ENCODE data around the gene PHC3.
"Not testable (repeated sequence)": the region's sequence is repeated elsewhere in the genome, so short reads cannot be mapped to it uniquely, and the experiment has no call there.

The PHC3 gene

DNA sequence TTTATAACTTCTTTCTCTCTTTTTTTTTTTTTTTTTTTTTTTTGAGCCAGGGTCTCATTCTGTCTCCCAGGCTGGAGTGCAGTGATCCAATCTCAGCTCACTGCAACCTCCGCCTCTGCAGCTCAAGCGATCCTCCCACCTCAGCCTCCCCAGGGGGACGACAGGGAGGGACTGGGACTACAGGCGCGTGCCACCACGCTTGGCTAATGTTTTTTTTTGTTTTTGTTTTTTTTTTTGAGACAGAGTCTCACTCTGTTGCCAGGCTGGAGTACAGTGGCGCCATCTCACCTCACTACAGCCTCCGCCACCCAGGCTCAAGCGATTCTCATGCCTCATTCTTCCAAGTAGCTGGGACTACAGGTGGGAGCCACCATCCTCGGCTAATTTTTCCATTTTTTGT is 23.0 kb upstream of the PHC3 start:
- H3K9me3 Mint-ChIP-seq, result no peaks in the 10 kb centered on the region
- peaks cover 7% of the 10 kb centered on the region for H3K4me1 Mint-ChIP-seq
- no peak overlapping the region for H3K4me3 Mint-ChIP-seq
- H3K27ac Mint-ChIP-seq, result no peak overlapping the region
- peaks cover 56% of the 10 kb centered on the region for H3K27me3 Mint-ChIP-seq
- H3K36me3 Mint-ChIP-seq, result no peaks in the 10 kb centered on the region
- ATAC-seq, result no peak

DNA sequence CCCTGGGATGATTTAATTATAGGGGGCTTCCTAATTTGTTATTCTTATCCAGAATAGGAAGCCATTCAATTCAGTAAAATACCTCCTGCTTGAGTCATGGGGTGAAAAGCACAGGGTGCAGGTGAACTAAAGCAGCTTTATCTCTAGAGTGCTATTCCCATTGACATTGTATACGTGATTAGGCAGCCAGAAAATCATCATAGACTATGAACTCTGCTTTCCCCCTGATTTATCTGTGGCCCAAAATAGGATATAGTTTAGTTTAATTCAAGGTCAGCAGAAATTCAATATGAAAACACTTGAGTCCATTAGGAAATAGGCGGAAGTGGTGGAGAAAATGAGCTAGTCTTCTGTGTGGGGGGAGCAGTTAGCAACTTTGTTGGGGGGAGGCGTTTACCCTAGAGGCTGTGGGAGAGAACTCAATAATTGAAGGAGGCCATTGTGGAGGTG is 22.5 kb upstream of the PHC3 start:
- Mint-ChIP-seq H3K27ac (no peak overlapping the region), H3K9me3 (no peaks in the 10 kb centered on the region), H3K27me3 (peaks cover 55% of the 10 kb centered on the region), H3K4me1 (peaks cover 7% of the 10 kb centered on the region), H3K4me3 (no peak overlapping the region), H3K36me3 (no peaks in the 10 kb centered on the region)
- ATAC-seq, result no peak

DNA sequence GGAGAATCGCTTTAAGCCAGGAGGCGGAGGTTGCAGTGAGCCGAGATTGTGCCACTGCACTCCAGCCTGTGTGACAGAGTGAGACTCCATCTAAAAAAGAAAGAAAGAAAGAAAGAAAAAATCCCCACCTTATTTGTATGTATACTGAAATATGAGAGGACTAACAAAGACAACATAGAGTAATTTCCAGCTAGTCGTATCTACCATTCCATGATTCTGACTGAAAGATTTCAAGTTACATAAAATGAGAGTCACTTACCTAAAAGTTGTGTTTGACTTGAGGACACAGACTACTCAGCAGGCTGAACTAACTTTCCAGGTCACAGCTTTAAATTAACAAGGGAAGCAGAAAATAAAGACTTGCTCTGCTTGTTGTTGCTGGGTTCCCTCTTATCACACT is 21.9 kb upstream of the PHC3 start:
- no peak overlapping the region for H3K27ac Mint-ChIP-seq
- H3K27me3 Mint-ChIP-seq, result peaks cover 55% of the 10 kb centered on the region
- no peaks in the 10 kb centered on the region for H3K9me3 Mint-ChIP-seq
- peaks cover 7% of the 10 kb centered on the region for H3K4me1 Mint-ChIP-seq
- no peak for ATAC-seq
- no peaks in the 10 kb centered on the region for H3K36me3 Mint-ChIP-seq
- H3K4me3 Mint-ChIP-seq, result no peak overlapping the region

DNA sequence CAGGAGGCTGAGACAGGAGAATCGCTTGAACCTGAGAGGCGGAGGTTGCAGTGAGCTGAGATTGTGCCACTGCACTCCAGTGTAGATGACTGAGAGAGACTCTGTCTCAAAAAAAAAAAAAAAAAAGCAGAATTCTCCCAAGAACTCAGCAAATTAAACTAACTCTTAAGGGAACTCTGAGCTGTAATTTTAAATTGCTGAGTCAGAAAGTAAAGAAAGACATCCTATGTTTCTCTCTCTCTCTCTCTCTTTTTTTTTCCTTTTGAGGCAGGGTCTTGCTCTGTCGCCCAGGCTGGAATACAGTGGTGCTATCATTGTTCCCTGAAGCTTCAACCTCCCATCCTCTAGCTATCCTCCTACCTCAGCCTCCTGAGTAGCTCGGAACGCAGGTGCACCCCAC is 20.0 kb upstream of the PHC3 start:
- Mint-ChIP-seq H3K27ac (no peak overlapping the region), H3K27me3 (peaks cover 52% of the 10 kb centered on the region), H3K4me3 (no peak overlapping the region), H3K9me3 (no peaks in the 10 kb centered on the region), H3K36me3 (no peaks in the 10 kb centered on the region), H3K4me1 (peaks cover 7% of the 10 kb centered on the region)
- no peak for ATAC-seq

DNA sequence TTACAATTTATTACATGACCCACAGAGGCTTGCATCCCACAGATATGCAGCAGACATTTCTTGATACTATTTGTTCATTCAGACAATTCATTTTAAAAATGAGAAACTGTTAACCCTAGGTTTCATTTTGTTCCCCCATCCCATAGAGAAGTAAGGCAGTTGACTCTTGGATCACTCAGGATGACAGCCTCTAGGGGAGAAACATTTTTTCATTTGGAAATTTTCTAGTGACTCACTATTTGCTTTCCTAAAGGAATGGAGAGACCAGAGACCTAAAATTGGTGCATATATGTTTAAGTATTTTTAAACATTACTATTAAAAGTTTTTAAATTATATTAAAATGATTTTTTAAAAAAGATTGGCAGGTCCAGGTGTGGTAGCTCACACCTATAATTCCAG is 19.5 kb upstream of the PHC3 start:
- no peak overlapping the region for H3K4me3 Mint-ChIP-seq

DNA sequence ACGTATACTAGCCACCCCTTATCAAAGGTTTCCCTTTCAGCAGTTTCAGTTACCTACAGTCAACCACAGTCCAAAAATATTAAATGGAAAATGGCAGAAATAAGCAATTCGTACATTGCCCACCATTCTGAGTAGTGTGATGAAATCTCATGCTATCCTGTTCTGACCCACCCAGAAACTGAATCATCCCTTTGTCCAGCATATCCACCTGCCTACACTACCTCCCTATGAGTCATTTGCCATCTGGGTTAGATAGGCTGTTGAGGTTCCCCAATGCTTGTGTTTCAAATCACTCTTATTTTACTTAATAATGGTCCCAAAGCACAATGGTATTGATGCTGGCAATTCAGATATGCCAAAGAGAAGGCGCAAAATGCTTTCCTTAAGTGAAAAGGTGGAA is 15.3 kb upstream of the PHC3 start:
- Mint-ChIP-seq H3K27me3 (peaks cover 15% of the 10 kb centered on the region), H3K27ac (no peak overlapping the region), H3K9me3 (no peaks in the 10 kb centered on the region), H3K4me3 (no peak overlapping the region), H3K4me1 (peaks cover 7% of the 10 kb centered on the region), H3K36me3 (no peaks in the 10 kb centered on the region)
- no peak for ATAC-seq

More for the DNA sequence above, 19.5 kb upstream of the PHC3 start:
- Mint-ChIP-seq H3K27me3 (peaks cover 46% of the 10 kb centered on the region), H3K27ac (no peak overlapping the region), H3K36me3 (no peaks in the 10 kb centered on the region), H3K9me3 (no peaks in the 10 kb centered on the region), H3K4me1 (peaks cover 7% of the 10 kb centered on the region)
- no peak for ATAC-seq

DNA sequence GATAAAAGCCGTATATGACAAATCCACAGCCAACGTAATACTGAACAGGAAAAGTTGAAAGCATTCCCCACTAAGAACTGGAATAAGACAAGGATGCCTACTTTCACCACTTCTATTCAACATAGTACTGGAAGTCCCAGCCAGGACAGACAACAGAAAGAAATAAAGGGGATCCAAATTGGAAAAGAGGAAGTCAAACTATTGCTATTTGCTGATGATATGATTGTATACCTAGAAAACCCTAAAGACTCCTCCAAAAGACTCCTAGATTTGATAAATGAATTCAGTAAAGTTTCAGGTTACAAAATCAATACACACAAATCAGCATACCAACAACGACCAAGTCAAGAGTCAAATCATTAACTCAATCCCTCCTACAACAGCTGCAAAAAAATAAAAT is 14.2 kb upstream of the PHC3 start:
- not testable (repeated sequence) for H3K36me3 Mint-ChIP-seq, H3K4me1 Mint-ChIP-seq, ATAC-seq, H3K4me3 Mint-ChIP-seq, H3K27ac Mint-ChIP-seq, H3K9me3 Mint-ChIP-seq
- peaks cover 12% of the 10 kb centered on the region for H3K27me3 Mint-ChIP-seq

DNA sequence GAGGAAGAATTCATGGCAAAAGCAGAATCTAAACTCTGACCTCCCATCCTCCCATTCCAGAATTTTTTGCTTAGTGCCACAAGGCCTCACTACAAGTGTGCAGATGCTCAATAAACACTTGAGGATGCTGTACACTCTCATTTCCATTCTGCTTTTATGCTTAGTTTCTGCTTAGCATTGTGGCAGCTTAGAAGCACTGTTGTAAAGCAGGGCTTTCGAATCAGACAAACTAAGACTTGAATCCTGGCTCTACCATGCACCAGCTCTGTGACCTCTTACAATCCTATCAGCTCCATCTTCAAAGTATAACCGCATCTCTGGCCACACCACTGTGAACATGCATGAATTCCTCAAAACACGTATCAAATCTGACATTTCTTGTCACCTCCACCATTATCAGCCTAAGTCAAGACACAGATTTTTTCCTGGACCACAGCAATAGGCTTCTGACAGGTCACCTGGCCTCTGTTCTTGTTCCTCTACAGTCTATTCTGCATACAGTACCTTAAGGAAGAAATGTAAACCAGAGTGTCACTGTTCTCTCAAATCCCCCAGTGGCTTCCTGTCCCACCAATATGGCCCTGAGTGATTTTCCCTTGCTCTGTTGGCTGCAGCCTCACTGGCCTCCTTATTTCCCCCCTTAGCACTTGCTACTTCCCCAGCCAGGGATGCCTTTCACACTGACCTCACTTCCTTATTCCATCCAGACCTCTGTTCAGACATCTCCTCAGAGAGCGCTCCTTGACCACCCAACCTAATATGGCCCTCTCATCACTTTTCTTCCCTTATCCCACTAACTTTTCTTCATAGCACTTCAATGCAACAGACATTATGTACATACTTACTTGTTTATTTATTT is 8.1 kb upstream of the PHC3 start:
- no peaks in the 10 kb centered on the region for H3K27me3 Mint-ChIP-seq
- peaks cover 14% of the 10 kb centered on the region for H3K4me1 Mint-ChIP-seq
- H3K27ac Mint-ChIP-seq, result no peak overlapping the region
- H3K36me3 Mint-ChIP-seq, result no peaks in the 10 kb centered on the region
- ATAC-seq, result no peak
- no peaks in the 10 kb centered on the region for H3K9me3 Mint-ChIP-seq
- no peak overlapping the region for H3K4me3 Mint-ChIP-seq

DNA sequence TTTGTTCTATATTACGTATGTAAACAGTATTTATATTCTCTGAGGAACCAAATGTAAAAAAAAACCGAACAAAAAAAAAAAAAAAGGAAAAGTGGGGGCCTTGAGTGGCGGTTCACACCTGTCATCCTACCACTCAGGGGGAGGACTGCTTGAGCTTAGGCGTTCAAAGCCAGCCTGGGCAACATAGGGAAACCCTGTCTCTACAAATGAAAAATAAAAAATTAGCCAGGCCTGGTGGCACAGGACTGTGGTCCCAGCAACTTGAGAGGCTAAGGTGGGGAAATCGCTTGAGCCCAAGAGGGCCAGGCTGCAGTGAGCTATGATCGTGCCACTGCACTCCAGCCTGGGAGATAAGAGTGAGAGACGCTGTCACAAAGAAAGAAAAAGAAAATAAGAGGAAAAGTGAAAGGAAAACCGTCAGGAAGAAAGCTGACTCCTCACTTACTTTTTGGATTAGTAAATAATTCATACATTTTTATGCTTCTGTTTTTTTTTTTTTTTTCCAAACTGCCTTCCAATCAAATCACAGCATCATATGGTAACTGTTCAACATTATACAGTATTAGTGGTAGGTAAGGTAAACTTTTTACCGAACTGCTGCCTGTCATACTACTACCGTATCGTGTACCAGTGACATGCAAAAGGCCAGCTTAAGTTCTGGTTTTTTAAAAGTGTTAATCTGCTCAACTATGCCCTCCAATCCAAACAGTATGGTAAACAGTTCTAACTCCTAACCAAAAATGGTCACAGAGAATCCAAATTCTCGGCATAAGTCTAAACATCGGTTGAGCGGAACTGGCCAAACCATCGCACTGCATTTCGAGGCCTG is 1.2 kb downstream of the PHC3 start:
- ATAC-seq, result peak; percentile 13
- peaks cover 27% of the 10 kb centered on the region for H3K4me1 Mint-ChIP-seq
- no peaks in the 10 kb centered on the region for H3K27me3 Mint-ChIP-seq

DNA sequence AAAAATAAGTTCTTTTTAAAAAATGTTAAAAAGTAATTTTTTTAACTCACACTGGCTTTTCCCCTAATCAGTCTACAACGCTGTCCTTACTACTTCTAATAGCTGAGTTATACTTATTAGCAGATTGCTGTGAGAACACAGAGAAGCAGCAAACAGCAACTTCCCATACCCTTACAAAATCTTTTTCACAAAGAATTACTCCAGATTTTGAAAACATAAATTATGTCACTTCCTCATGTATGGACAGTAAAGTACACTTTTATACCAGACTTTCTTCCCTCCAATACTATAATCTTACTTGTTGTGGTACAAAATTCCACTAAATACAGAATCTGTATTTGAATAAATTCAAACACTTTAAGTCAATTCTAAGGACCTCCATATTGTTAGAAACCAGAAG is 2.1 kb downstream of the PHC3 start:
- no peaks in the 10 kb centered on the region for H3K27me3 Mint-ChIP-seq
- peak overlapping the region; percentile 96 for H3K4me3 Mint-ChIP-seq
- peaks cover 29% of the 10 kb centered on the region for H3K4me1 Mint-ChIP-seq
- H3K9me3 Mint-ChIP-seq, result no peaks in the 10 kb centered on the region
- peak overlapping the region; percentile 90 for H3K27ac Mint-ChIP-seq
- no peak for ATAC-seq
- peaks cover 18% of the 10 kb centered on the region for H3K36me3 Mint-ChIP-seq

More for the DNA sequence above, 1.2 kb downstream of the PHC3 start:
- H3K36me3 Mint-ChIP-seq, result peaks cover 16% of the 10 kb centered on the region
- peak overlapping the region; percentile 96 for H3K4me3 Mint-ChIP-seq
- H3K9me3 Mint-ChIP-seq, result no peaks in the 10 kb centered on the region
- H3K27ac Mint-ChIP-seq, result peak overlapping the region; percentile 90

DNA sequence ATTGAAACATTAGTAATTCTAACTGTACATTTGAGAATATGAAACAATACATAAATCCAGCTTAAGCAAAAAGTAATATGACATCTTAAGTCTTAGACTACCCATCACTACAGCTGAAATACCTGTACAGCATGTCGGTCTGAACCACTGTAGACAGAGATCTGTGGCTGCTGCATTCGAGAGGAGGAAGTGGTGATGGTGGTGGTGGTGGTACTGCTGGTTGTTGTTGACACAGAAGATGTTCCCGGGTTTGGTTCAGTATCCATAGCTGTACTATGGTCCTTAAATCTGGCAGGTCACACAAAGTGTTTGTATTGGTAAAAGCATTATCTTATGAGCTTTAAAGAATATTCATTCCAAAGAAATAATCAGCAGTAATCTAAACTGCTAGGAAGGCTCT is 2.9 kb downstream of the PHC3 start:
- Mint-ChIP-seq H3K4me1 (peaks cover 29% of the 10 kb centered on the region), H3K9me3 (no peaks in the 10 kb centered on the region), H3K27ac (peak overlapping the region; percentile 32), H3K27me3 (no peaks in the 10 kb centered on the region), H3K4me3 (peak overlapping the region; percentile 48), H3K36me3 (peaks cover 18% of the 10 kb centered on the region)
- ATAC-seq, result no peak

DNA sequence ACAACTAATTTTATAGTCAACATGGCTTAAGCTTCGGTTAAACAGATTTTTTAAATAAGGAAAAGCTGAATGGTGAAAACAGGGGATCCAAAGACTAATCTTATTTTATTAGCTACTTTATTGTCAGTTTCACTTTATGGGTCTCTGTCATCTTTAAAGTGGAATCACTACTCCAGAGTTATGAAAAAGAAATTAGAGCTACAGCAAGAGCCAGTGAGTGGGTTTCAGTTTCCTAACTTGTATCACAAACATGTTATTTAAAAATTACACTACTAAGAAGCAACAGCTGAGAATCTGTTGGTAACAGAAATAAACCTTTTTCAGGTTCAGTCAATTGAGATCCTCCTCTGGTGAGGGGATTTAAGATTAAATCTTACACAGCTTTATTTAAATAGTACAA is 10.0 kb downstream of the PHC3 start:
- ATAC-seq, result no peak
- Mint-ChIP-seq H3K27ac (no peak overlapping the region), H3K4me1 (peaks cover 32% of the 10 kb centered on the region), H3K36me3 (peaks cover 48% of the 10 kb centered on the region), H3K27me3 (no peaks in the 10 kb centered on the region), H3K4me3 (no peak overlapping the region), H3K9me3 (no peaks in the 10 kb centered on the region)

DNA sequence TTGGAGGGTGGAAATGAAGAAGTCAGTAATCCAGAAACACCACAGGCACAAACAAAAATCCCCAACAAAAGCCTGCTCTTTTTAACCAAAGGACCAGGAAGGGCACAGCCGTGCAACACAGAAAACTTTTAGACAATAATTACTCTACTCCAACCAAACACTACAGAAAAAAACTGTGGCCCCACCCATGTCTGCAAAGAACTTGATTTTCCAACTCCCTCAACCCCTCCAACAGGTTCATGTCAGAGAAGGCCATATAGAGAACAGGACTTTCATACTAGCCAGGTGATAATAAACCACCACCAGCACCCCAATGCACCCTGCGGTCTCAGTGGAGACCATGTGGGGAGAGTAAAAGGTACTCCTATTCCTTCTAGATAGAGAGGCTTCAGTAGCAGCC is 16.8 kb downstream of the PHC3 start:
- Mint-ChIP-seq H3K27ac (peak overlapping the region; percentile 72), H3K36me3 (peaks cover 70% of the 10 kb centered on the region), H3K4me1 (peaks cover 55% of the 10 kb centered on the region), H3K9me3 (peaks cover 2% of the 10 kb centered on the region), H3K4me3 (no peak overlapping the region), H3K27me3 (no peaks in the 10 kb centered on the region)
- no peak for ATAC-seq

DNA sequence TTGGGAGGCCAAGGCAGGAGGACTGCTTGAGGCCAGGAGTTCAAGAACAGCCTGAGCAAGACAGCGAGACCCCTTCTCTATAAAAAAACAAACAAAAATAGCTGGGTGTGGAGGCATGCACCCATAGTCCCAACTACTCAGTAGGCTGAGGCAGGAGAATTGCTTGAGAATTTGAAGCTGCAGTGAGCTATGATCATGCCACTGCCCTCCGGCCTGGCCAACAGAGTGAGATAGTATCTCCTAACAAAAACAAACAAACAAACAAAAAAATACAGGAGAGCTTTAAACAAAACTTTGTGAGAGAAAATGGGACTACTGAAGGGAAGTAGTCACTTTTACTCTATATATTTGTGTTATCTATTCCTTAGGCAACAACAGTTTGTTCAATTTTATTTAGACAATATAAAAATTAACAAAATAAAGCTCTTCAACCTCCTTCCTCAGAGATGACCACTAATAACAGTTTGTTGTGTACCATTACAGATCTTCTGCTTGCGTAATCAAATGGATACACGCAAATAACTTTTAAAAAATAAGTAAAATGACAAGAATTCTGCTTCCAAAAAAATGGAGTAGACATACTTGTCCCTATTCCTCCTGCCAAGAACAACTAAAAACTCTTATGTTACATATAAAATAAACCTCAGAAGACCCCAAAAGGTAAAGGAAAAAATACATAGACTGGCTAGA is 17.4 kb downstream of the PHC3 start:
- ATAC-seq, result no peak
- H3K9me3 Mint-ChIP-seq, result peaks cover 2% of the 10 kb centered on the region
- peak overlapping the region; percentile 72 for H3K27ac Mint-ChIP-seq
- H3K4me1 Mint-ChIP-seq, result peaks cover 55% of the 10 kb centered on the region
- H3K27me3 Mint-ChIP-seq, result no peaks in the 10 kb centered on the region
- H3K36me3 Mint-ChIP-seq, result peaks cover 70% of the 10 kb centered on the region
- H3K4me3 Mint-ChIP-seq, result no peak overlapping the region

DNA sequence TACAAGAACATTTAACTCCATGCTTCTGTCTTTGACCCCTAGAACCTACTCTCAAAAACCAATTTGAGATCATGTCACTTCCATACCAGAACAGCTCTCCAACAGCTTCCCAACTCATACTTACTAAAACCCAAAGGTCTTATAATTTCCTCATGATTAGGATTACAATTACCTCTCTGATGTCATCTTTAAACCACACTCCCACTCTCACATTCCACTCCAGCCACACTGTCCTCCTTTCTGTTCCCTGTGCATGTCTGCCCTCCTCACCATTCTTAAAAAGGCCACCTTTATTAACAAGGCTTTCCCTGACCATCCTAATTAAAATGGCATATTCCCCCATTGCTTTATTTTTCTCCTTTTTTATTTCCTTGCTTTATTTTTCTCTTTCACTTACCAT is 18.9 kb downstream of the PHC3 start:
- H3K4me3 Mint-ChIP-seq, result no peak overlapping the region
- H3K9me3 Mint-ChIP-seq, result peaks cover 2% of the 10 kb centered on the region
- H3K27me3 Mint-ChIP-seq, result no peaks in the 10 kb centered on the region
- peaks cover 64% of the 10 kb centered on the region for H3K36me3 Mint-ChIP-seq
- peaks cover 55% of the 10 kb centered on the region for H3K4me1 Mint-ChIP-seq
- no peak for ATAC-seq
- H3K27ac Mint-ChIP-seq, result peak overlapping the region; percentile 22

Data from stimulated activated memory B cell treated with anti-CD40 and anti-IgM and Interleukin-4, amounts not matched to agents 10 μg/mL and 1 μg/mL and 100 μg/mL, for 72 hours (primary cell).